GM12891 (cell line): Measurements from ENCODE around the gene ANKFN1.

ENCODE experiments used
- SPI1 ChIP-seq: IDR thresholded peaks from 2 replicates; pipeline ENCODE4 v1.6.1; 2011; ENCODE audit warnings: low read depth, low read length, control low read depth
- TAF1 ChIP-seq: IDR thresholded peaks from 2 replicates; pipeline ENCODE4 v1.6.1; 2011; ENCODE audit warnings: low read depth, low read length, control low read depth

- TF ChIP-seq TAF1 (no peak), SPI1 (no peak)
Measured at GRCh38 chr17:56502120-56502654, 348.9 kb downstream of the ANKFN1 start.
